HG02943 (cell line): ENCODE data around the gene ZWILCH.
"Not testable (repeated sequence)": the region's sequence is repeated elsewhere in the genome, so short reads cannot be mapped to it uniquely, and the experiment has no call there.

ENCODE experiments used
- ATAC-seq: cut with Tn5 transposase; IDR thresholded peaks from one replicate; pipeline ENCODE4 v1.9.1; 2021; ENCODE audit warnings: mild to moderate bottlenecking, low read depth, moderate library complexity; ENCODE audit not compliant: unreplicated experiment

Gene ZWILCH

DNA sequence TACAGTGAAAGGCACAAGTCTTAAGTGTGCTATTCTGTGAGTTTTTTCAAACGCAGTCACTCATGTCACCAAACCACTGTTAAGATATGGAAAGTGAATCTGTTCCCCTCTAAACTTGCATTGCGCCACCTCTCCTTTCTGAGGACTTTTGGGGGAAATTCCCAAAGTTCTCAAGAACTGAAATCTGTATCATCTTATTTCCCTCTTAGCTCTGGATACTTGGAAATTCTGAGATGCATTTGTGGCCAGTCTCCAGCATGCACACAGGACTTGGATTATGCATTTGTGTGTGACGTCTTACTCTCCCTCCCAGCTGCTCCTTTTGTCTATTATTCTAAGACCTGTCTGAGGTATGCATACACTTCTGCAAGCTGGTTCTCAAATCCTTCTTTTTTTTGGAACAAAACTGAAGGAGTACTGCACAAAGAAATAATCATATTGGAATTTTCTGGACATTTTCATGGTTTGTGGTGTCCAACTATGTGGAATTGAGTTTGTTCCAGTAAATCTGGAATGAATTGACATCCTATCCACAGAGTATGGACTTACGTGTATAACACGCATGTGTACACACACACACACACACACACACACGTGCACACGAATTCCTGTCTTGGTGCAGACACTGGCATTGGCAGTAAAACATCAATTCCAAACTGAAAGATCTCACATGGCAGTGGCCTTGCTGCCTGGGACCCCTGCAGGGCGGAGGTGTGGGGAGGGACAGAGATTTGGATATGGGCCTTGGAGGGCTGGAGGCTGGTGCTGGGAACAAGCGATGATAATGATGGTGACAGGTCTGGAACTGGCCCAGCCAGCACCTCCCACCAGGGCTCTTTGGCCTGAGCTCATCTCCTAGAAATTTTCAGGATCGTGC, 68.8 kb downstream of the ZWILCH start:
- ATAC-seq, result no peak

DNA sequence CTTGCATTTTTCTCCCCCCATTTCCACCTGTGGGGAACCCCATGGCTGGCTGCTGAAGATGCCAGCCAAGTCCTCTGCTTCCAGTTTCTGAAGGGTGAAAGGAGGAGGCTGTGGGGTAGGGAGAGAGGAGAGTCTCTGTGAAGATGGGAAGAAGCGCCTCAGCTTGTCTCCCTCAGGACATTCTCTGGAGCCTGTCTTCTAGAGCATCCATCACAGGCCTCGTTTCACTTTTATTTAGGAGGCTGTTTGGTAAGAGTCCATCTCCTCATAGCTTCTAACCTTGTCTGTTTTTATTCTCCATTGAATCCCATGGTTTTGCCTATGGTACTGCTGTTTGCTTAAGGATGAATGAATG, 69.4 kb downstream of the ZWILCH start:
- ATAC-seq, result no peak

- ATAC-seq, result no peak
These were observed 73.3 kb downstream of the ZWILCH start for GRCh38 chr15:66578286-66578875.

GRCh38 chr15:66580643-66581042, 75.5 kb downstream of the ZWILCH start:
- no peak for ATAC-seq

DNA sequence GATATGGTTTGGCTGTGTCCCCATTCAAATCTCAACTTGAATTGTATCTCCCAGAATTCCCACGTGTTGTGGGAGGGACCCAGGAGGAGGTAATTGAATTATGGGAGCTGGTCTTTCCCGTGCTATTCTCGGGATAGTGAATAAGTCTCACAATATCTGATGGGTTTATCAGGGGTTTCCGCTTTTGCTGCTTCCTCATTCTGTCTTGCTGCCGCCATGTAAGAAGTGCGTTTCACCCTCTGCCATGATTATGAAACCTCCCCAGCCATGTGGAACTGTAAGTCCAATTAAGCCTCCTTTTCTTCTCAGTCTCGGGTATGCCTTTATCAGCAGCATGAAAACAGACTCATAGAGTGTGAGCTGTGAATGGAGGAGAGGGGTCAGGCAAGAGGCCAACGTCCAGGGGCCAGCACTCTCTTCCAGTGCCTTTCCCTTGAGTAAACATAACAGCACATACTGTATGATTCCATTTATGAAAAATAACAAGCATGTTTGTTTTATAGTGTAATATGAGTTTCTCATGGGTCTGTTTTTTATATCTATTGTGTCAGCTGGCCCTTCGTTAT, 76.9 kb downstream of the ZWILCH start:
- ATAC-seq, result no peak

- ATAC-seq, result no peak
These were observed 81.2 kb downstream of the ZWILCH start for GRCh38 chr15:66586155-66586976.

GRCh38 chr15:66587020-66587419, 81.9 kb downstream of the ZWILCH start:
- ATAC-seq, result no peak

GRCh38 chr15:66587749-66588148, 82.6 kb downstream of the ZWILCH start:
- ATAC-seq, result no peak

DNA sequence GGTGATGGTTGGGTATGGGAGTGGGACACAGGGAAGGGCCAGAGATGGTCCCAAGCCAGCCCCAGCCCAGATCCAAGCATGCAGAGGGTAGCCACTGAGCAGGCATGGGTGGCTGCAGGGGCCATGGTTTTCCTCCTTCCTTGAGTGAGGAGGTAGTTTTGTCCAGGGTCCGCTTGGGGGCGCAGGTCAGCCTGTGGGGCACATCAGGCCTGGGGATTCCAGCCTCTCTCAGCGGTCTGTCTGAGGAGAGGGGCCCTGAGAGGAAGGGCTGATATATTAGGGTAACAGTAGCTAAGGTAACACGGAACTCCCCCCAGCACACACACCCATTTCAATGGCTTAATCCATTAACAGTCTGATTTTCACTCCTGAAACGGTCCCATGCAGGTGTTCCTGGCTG, 83.4 kb downstream of the ZWILCH start:
- ATAC-seq, result no peak

GRCh38 chr15:66588971-66589370, 83.8 kb downstream of the ZWILCH start:
- ATAC-seq, result no peak

GRCh38 chr15:66589429-66589828, 84.3 kb downstream of the ZWILCH start:
- ATAC-seq, result not testable (repeated sequence)

- no peak for ATAC-seq
These were observed 85.3 kb downstream of the ZWILCH start for GRCh38 chr15:66590435-66590834.

DNA sequence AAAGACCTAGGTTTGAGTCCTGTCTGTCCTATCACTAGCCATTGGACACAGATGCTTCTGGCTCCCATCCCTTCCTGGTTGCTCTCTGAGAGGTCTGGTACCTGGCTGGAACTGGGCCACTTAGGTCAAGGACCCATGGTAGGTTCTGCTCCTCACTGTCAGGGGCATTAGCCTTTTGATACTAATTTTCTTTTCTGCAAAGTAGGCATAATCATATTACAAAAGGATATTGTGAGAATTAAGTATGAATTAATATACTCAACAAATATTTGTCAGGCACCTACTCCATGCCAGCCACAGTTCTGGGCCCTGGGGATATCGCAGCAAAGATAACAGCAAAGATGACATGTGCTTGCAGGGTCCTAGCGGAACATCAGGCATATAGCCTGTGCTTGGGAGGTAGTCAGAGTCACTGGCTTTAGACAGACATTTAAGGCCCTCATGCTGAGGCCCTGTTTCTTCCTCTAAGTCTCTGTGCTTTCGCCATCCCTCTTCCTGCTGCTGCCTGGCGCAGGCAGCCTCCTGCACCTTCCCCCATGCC, 86.3 kb downstream of the ZWILCH start:
- no peak for ATAC-seq

- ATAC-seq, result no peak
These were observed 87.5 kb downstream of the ZWILCH start for GRCh38 chr15:66592505-66593218.

DNA sequence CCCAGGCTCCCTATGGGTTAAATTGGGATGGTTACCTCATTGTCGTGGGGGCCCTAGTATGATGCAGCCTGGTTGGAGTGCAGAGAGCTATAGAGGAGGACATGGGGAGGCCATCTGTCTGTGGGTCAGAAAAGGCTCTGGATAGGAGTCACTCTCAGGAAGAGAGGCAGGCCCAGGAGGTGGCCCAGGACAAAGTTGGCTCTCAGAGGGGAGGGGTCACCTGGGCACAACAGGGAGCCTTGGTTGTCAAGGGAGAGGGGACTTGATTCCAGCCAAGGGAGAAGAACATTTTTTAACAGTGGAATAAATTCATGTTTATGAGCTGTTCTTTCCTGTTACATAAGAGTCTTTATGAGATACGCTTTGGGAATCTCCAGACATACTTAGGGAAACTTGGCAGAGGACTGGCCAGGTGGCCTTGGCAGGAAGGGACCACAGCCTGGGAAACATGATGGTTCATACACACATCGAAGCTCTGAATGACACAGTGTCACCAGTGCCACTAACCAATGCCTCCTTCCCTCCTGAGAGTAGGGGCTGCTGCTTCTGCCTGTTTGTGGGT, 88.2 kb downstream of the ZWILCH start:
- ATAC-seq, result no peak

GRCh38 chr15:66594344-66594743, 89.2 kb downstream of the ZWILCH start:
- no peak for ATAC-seq

GRCh38 chr15:66594836-66595235, 89.7 kb downstream of the ZWILCH start:
- no peak for ATAC-seq

DNA sequence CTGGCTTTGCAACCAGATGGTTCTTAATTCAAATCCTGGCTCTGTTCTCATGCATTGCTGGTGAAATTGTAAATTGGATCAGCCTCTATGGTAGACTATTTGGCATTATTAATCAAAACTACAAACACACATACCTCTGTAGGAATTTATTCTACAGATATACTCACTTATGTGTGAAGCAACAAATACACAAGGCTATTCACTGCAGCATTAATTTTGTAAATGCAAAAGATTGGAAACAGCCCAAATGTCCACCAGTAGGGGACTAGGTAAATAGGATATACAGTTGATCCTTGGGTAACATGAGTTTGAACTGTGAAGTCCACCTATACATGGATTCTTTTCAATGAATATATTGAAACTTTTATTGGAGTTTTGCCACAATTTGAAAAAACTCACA, 90.2 kb downstream of the ZWILCH start:
- no peak for ATAC-seq

GRCh38 chr15:66595931-66596545, 90.9 kb downstream of the ZWILCH start:
- ATAC-seq, result no peak
